Limb (tissue), 2 donors: ENCODE measurements around the gene SLC17A4.

Experiments
- DNase-seq, 2 donors: peaks; one replicate each; pipeline ENCODE4 v3.0.0-alpha.2; 2016; ENCODE audit errors: extremely low spot score in 2 of 2

SLC17A4 gene, protein sequence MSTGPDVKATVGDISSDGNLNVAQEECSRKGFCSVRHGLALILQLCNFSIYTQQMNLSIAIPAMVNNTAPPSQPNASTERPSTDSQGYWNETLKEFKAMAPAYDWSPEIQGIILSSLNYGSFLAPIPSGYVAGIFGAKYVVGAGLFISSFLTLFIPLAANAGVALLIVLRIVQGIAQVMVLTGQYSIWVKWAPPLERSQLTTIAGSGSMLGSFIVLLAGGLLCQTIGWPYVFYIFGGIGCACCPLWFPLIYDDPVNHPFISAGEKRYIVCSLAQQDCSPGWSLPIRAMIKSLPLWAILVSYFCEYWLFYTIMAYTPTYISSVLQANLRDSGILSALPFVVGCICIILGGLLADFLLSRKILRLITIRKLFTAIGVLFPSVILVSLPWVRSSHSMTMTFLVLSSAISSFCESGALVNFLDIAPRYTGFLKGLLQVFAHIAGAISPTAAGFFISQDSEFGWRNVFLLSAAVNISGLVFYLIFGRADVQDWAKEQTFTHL

DNA sequence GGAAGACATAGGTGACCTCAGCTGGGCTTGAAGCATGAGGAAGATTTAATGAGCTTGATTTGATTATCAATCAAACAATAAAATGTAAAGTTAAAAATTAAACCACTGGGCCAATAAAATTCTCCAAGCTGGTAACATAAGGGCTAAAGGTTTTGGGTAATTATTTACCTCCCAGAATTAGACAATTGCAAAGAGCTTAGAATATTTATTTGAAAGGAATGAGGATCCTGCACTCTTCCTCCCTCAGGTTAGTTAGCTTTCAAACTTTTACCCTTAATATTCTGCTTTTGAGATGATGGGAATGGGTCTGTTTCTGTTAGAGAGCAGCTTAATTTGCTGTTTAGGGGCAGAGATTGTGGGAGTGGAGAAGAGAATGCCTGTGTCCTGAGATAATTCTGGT, at the start of gene SLC17A4:
SLC17A4 (plus strand) TSS at position 208 of the 400 bp plus-strand sequence. CDS start 7,221 bp downstream, outside the sequence.
- no peak for DNase-seq

DNA sequence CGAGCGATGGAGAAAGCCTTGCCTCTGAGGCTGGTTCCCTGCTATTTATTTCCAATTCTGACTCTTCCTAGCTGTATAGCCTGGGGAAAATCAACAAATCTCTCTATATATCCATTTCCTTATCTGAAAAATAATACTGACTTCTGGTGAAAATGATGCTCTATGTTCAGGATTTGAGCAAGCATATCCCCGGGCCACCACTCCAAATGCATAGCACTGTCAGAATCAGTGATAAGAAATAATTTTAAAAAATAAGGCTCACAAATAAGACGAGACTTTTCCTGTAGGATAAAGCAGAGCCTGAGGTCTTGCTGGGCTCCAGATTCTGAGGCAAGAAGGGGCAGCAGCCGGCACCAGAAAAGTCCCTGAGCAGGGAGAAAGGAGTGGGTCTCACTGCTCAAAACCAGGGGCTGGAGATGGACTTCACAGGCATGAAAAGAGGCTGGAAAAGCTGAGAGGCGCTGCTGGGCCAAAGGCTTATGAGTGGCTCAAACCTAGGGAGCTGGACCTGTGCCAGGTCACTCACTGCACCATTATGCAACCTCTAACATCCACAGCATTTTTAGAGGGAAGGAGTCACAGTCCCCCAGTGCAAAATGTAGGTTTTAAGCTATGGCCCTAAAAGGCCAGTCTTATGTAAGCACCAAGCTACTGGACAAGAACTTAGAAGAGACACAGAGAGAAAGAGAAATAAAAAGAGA, 48.1 kb upstream of the SLC17A4 start:
- no peak for DNase-seq

GRCh38 chr6:25709761-25710160, 44.8 kb upstream of the SLC17A4 start:
- no peak for DNase-seq

- DNase-seq = no peak
Measured at GRCh38 chr6:25710287-25710686, 44.3 kb upstream of the SLC17A4 start.

DNA sequence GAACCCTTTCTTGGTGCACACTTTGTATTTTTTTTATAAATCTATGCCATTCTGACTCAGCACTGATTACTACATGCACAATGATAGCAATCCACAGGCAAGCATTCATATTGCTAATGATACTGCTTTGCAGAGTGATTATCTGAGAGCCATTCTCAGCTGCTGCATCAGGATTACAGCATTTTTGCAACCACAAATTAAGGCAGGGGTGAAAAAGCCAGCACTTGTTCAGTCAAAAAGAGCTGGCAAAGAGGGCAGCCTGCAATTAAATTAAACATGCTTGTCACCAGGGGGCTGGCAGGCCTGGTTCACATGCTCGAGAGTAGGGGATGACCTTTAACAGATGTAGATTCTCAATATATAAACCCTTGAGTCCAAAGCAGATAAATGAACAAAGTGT, 40.7 kb upstream of the SLC17A4 start:
- DNase-seq = no peak

GRCh38 chr6:25714765-25715164, 39.8 kb upstream of the SLC17A4 start:
- no peak for DNase-seq

GRCh38 chr6:25715794-25716193, 38.7 kb upstream of the SLC17A4 start:
- no peak for DNase-seq

DNA sequence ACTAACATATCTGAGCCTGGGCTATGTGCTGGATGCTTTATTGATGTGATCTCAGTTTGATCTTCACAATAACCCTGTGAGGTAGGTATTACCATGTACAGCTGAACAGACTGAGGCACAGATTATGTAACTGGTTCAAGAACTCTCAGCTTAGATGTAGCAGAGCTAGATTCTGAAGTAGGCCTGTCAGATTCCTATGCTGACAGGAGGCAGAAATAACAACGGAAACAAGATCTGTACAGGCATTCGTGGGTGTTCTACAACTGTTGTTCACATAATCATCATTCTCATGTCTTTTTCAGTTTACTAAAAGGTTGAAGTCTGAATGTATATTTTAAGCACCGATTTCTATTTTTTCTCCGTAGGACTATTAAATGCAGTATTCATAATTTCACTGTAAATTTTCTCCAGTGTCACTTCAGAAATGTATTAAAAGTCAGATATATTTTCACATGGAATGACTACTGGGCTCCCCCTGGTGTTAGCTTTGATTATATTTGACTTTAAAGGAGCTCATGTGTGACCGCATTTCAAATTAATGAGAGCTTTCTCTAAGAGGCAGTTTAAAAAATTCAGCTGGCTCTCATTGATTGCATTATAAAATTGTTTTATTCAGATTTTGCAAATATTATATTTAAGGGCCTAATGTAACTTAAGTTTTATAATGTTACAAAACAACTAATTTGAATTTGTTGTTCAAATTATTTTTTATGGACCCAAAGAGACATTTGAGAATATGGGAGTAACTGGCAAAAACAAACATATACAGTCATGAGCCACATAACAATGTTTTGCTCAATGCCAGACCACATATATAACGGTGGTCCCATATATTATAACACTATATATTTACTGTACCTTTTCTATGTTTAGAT, 36.4 kb upstream of the SLC17A4 start:
- DNase-seq = peak in 1 of 2 donors; percentile 44

DNA sequence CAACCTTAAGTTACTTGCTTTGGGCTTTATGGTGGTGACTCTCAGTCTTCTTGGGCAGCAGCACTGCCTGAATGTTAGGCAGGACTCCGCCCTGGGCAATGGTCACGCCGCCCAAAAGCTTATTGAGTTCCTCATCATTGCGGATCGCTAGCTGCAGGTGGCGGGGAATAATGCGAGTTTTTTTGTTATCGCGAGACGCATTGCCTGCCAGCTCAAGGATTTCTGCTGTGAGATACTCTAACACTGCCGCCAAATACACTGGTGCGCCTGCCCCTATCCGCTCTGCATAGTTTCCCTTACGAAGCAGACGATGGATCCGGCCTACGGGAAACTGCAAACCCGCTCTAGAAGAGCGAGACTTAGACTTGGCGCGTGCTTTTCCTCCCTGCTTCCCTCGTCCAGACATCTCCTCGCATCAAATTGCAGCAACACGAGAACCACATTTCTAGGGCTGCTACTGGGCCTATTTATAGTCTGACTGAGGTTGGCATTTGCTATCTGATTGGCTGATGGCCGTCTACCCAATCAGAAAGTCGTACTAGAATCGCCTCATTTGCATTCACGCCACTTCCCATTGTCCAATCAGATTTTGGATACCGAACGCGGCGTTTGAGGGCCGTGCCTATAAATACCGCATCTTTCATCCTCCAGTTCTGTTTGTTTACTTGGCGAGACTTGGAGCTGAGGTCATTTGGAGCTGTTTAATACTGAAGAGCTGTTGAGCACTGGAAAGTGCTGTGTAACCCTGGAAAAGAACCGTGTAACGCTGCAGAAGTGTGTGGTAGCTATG, 28.2 kb upstream of the SLC17A4 start:
- no peak for DNase-seq

GRCh38 chr6:25727028-25727427, 27.5 kb upstream of the SLC17A4 start:
- DNase-seq = no peak

- DNase-seq = no peak
Measured at GRCh38 chr6:25730907-25731306, 23.6 kb upstream of the SLC17A4 start.

DNA sequence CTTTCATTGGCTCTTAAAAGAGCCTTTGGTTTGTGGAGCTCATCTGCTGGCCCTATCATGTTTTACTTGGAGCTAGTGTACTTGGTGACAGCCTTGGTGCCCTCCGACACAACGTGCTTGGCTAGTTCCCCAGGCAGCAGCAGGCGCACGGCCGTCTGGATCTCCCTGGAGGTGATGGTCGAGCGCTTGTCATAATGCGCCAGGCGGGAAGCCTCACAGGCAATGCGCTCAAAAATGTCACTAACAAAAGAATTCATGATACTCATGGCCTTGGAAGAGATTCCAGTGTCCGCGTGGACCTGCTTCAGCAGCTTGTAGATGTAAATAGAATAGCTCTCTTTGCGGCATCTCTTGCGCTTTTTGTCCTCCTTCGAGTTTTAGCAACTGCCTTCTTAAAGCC, 22.8 kb upstream of the SLC17A4 start:
- no peak for DNase-seq

DNA sequence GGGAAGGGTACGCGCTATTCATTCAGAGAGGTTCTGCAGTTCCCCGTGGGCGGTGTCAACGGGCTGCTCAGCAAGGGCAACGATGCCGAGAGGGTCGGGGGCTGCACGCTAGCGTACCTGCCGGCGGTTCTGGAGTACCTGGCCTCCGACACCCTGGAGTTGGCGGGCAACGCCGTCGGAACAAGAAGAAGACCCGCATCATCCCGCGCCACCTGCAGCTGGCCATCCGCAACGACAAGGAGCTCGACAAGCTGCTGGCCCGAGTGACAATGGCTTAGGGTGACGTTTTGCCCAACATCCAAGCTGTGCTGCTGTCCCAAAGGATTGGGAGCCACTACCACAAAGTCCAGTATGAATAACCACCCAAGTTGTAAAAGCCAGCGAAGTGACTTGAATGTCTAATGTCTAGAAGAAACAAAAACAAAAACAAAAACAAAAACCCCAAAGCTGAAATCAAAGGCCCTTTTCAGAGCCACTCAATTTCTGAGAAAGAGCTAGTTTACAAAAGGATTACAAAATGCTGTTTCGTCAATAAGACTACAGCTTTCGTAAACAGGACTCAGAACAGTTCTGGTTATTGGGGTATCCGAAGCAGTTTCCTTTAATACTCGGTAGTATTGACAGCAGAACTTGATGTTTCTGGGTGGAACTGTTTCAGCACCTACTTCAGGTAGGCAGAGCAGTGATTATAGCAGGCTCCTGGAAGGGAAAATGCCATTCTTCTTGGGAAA, 21.9 kb upstream of the SLC17A4 start:
- no peak for DNase-seq

- DNase-seq = no peak
Measured at GRCh38 chr6:25735261-25735660, 19.3 kb upstream of the SLC17A4 start.

GRCh38 chr6:25743868-25744267, 10.7 kb upstream of the SLC17A4 start:
- no peak for DNase-seq

DNA sequence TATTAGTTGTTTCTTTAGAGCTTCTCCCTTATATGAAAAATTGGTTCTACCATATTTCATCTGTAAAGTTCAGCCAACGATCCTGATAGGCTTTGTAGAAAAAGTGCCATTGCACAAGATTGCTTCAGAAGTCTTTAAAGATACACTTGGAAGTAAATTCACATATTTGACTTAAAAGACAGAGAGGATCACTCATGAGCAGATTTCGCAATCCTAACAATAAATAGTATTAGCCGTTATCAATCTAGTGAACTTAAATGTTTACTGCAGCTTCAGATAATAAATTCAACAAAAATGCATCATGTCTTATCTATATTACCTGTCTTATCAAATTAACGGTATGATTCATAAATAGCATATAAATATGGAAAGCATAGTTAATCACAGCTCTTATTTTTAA, 8.7 kb upstream of the SLC17A4 start:
- no peak for DNase-seq

DNA sequence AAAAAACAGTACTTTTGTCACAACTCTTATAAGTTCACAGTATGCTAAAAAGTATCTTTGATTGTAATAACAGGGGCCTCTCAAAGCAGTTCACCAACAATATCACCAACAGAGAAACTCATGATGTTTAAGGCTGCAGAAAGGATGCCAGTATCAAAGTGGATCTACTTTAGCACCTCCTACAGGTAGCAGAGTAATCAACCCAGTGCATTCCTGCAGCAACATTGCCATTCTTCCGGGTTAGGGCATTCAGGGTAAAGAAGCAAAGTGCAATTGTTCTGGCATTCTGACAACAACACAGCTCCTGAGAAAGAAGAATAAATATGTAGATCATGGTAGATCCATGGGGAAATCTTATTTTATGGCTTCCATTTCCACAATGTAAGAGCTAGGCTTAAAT, 7.6 kb upstream of the SLC17A4 start:
- DNase-seq = no peak

- DNase-seq = no peak
Measured at GRCh38 chr6:25747477-25747876, 7.1 kb upstream of the SLC17A4 start.

GRCh38 chr6:25748049-25748448, 6.5 kb upstream of the SLC17A4 start:
- DNase-seq = no peak
